GM12801 (cell line): ENCODE data around the gene PNMT.

Source experiments
- TF ChIP-seq, protein P1 (sequence below): IDR thresholded peaks from one replicate; pipeline ENCODE4 v1.5.1; 2011; ENCODE audit warnings: control low read depth; ENCODE audit not compliant: insufficient read length; ENCODE audit errors: extremely low read depth

Gene PNMT

DNA sequence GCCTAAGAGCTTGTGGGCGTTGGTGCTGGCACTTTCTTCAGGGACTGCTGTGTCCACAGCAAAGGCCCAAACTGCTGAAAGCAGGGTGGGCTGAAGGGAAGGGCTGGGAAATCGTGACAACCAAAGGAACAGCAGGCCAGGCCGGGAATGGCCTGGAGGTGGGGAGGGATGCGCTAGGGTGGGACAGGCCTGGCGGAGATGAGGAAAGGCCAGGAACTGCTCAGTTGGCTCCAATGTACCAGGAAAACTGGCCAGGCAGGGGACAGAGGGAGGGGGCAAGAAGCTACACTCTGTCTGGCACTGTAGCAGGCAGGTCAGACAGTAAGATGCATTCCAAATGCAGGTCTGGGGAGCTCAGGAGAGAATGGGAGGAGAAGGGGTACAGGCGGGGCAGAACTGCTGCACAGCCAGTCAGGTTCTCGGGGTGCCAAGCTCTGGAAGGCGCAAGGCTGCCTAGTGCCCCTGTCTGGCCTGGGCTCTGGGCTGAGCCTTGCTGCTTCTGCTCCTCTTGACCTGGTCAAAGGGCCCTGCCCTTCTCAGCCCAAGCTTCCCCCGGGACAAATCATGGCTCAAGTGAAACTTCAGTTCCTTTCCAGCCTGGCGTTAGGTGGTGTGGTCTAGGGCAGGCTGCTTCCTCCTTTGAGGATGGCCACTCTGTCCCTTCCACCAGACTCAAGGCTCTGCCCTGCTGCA is 7.3 kb downstream of the PNMT start:
- TF ChIP-seq, protein P1, sequence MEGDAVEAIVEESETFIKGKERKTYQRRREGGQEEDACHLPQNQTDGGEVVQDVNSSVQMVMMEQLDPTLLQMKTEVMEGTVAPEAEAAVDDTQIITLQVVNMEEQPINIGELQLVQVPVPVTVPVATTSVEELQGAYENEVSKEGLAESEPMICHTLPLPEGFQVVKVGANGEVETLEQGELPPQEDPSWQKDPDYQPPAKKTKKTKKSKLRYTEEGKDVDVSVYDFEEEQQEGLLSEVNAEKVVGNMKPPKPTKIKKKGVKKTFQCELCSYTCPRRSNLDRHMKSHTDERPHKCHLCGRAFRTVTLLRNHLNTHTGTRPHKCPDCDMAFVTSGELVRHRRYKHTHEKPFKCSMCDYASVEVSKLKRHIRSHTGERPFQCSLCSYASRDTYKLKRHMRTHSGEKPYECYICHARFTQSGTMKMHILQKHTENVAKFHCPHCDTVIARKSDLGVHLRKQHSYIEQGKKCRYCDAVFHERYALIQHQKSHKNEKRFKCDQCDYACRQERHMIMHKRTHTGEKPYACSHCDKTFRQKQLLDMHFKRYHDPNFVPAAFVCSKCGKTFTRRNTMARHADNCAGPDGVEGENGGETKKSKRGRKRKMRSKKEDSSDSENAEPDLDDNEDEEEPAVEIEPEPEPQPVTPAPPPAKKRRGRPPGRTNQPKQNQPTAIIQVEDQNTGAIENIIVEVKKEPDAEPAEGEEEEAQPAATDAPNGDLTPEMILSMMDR, result no peak

GRCh38 chr17:39676198-39676819 is 8.1 kb downstream of the PNMT start:
- TF ChIP-seq, protein P1, result no peak

GRCh38 chr17:39677072-39677471 is 8.8 kb downstream of the PNMT start:
- TF ChIP-seq, protein P1, result no peak

DNA sequence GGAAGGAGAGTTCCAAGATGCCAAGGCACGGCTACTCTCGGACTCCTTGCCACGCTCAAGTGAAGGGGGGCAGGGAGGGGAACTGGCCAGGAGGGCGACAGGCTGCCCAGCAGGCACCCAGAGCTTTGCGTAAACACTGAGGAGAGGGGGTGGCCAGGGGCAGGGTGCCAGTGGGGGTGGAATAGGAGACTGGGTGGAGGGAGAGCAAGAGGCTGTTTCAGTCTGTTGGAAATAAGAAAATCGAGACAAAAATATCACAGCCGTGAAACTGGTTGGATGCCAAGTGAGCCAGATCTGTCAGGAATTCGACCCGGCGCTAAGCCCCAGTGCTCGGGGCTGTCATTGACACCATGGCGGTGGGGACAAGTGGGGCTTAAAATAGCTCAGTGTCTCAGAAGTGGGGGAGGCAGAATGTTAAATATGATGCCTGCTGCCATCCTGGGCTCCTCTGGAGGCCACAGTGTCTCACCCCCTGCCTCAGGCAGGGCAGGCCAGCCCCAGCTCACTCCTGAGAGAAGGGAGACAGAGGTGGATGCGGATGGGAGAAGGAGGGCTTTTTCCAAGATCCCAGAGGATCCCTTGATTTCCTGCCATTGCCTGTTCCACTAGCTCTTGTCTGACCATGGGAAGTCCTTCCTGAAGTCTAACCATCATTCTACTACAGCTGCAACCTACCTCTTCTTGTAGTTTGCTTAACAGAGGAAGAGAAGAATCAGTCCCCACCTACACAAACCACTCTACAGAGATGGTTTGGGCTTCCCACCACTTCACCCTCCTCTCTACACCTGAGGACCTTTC is 9.5 kb downstream of the PNMT start:
- TF ChIP-seq, protein P1, result no peak

- TF ChIP-seq, protein P1, result no peak
Observed at GRCh38 chr17:39678340-39679116, 10.3 kb downstream of the PNMT start.

DNA sequence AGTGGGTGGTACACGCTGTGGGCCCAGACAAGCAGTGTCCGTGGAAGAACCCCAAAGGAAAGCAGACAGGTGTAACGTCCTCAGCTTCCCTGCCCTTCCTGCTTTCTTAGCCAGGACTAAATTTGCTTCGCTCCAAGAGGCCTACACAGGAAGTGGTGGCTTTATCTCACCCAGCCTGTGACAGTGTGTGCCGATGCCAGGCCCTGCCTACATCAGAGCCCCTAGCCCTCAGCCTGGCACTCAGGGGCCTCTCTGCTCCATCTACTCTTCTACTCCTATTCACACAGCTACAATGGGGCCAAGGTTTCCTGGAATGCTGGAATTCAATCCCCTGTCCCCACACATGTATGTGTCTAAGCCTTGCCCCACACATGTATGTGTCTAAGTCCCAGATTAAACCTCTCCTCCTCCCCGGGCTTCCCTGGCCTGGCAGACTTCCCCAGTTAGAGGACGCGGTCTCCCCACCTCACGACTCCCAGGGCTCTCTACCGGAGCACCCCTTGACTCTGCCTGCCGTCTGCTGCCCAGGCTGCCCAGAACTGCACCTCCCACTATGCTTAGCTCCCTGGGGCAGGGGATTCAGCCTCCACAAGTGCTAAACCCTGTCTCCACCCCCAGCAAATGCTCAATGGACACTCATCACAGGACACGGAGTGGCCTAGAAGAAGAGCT is 11.4 kb downstream of the PNMT start:
- TF ChIP-seq, protein P1, result no peak
